T1000 (cell line): ENCODE measurements around the gene PCDHGB7.
"Not testable (repeated sequence)": the region's sequence is repeated elsewhere in the genome, so short reads cannot be mapped to it uniquely, and the experiment has no call there.

Experiments used
- DNase-seq: peaks from one replicate; lab custom pipeline; 2025; ENCODE audit warnings: mixed read lengths; lab: John Stamatoyannopoulos, UW

Gene PCDHGB7

DNA sequence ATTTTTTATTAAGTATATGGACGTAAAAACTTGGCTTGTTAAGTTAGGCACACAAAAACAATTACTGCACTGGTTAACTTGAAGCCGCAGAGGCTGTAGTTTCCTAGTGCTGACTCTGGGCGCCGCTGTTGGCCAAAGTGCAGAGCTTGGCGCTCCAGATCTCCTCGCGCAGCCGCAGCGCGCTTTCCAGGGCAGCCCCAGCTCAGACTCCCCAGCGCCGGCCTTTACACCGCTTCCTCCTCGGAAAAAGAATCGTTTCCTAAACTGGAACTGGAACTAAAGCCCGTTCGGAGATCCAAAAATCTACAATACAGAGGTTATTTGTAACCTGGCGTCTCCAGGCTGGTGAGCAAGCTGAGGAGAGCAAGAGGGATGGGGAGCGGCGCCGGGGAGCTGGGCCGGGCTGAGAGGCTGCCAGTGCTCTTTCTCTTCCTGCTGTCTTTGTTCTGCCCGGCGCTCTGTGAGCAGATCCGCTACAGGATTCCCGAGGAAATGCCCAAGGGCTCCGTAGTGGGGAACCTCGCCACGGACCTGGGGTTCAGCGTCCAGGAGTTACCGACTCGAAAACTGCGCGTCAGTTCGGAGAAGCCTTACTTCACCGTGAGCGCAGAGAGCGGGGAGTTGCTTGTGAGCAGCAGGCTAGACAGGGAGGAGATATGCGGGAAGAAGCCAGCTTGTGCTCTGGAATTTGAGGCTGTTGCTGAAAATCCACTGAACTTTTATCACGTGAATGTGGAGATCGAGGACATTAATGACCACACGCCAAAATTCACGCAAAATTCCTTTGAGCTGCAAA lies 19.5 kb upstream of the PCDHGB7 start, which contains the start of gene PCDHGB5:
PCDHGB5 (plus strand) TSS at position 192 of the 796 bp plus-strand sequence; CDS start at position 373, 181 bp downstream.
- peak; percentile 52 for DNase-seq

GRCh38 chr5:141398608-141399007 lies 18.9 kb upstream of the PCDHGB7 start:
- no peak for DNase-seq

GRCh38 chr5:141399555-141400258 lies 17.8 kb upstream of the PCDHGB7 start:
- no peak for DNase-seq

GRCh38 chr5:141402553-141403243 lies 14.8 kb upstream of the PCDHGB7 start, which contains the start of gene PCDHGA9:
PCDHGA9 (plus strand) TSS chr5:141402778; CDS start chr5:141402953, 175 bp downstream.
- no peak for DNase-seq

GRCh38 chr5:141403387-141403786 lies 14.1 kb upstream of the PCDHGB7 start:
- no peak for DNase-seq

- not testable (repeated sequence) for DNase-seq
Measured at GRCh38 chr5:141407790-141408505, 9.5 kb upstream of the PCDHGB7 start, which contains the start of gene PCDHGB6. PCDHGB6 (plus strand) TSS chr5:141408021; CDS start chr5:141408203, 182 bp downstream.

DNA sequence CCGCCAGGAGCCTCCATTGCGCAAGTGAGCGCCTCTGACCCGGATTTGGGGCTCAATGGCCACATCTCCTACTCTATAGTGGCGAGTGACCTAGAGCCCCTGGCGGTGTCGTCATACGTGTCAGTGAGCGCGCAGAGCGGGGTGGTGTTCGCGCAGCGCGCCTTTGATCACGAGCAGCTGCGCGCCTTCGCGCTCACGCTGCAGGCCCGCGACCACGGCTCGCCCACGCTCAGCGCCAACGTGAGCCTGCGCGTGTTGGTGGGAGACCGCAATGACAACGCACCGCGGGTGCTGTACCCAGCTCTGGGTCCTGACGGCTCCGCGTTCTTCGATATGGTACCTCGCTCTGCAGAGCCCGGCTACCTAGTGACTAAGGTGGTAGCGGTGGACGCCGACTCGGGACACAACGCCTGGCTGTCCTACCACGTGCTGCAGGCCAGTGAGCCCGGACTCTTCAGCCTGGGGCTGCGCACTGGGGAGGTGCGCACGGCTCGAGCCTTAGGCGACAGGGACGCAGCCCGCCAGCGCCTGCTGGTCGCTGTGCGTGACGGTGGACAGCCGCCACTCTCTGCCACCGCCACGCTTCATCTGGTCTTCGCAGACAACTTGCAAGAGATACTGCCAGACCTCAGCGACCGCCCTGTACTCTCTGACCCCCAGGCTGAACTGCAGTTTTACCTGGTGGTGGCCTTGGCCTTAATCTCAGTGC lies 7.7 kb upstream of the PCDHGB7 start:
- DNase-seq, result no peak

DNA sequence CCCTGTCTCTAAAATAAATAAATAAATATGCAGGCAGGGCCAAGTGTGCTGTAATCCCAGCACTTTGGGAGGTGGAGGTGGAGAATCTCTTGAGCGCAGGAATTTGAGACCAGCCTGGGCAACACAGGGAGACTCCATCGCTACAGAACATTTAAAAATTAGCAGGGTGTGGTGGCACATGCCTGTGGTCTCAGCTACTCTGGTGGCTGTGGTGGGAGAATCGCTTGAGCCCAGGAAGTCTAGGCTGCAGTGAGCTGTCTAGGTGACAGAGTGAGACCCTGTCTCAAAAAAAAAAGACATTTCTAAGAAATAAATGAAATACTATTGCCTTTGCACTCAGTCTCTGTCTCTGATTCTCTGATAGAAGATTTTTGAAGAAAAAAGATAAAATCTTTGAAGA lies 5.9 kb upstream of the PCDHGB7 start:
- DNase-seq, result no peak

DNA sequence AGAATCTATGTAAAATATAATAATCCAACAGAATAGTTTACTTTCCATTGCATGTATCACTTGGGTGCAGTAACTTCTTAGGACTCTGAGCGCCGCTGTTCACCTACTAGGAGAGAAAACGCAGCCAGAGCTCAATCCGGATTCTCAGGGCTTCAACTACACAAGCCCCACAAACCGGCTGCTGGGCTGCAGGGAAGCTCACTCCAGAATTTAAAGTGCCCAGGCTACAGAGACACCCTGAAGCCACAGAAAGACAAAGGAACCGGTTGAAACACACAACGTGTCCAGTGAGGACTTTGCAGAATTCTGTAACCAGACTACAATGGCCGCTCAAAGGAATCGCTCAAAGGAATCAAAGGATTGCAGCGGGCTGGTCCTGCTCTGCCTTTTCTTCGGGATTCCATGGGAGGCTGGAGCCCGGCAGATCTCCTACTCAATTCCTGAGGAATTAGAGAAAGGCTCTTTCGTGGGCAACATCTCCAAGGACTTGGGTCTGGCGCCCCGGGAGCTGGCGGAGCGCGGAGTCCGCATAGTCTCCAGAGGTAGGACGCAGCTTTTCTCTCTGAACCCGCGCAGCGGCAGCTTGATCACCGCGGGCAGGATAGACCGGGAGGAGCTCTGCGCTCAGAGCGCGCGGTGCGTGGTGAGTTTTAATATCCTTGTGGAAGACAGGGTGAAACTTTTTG lies 4.5 kb upstream of the PCDHGB7 start, which contains the start of gene PCDHGA10:
PCDHGA10 (plus strand) TSS at position 134 of the 686 bp plus-strand sequence; CDS start at position 323, 189 bp downstream.
- no peak for DNase-seq

GRCh38 chr5:141413540-141414069 lies 3.9 kb upstream of the PCDHGB7 start:
- no peak for DNase-seq

- DNase-seq, result not testable (repeated sequence)
Measured at GRCh38 chr5:141414548-141415274, 2.8 kb upstream of the PCDHGB7 start.

GRCh38 chr5:141415275-141415618 lies 2.2 kb upstream of the PCDHGB7 start:
- not testable (repeated sequence) for DNase-seq

DNA sequence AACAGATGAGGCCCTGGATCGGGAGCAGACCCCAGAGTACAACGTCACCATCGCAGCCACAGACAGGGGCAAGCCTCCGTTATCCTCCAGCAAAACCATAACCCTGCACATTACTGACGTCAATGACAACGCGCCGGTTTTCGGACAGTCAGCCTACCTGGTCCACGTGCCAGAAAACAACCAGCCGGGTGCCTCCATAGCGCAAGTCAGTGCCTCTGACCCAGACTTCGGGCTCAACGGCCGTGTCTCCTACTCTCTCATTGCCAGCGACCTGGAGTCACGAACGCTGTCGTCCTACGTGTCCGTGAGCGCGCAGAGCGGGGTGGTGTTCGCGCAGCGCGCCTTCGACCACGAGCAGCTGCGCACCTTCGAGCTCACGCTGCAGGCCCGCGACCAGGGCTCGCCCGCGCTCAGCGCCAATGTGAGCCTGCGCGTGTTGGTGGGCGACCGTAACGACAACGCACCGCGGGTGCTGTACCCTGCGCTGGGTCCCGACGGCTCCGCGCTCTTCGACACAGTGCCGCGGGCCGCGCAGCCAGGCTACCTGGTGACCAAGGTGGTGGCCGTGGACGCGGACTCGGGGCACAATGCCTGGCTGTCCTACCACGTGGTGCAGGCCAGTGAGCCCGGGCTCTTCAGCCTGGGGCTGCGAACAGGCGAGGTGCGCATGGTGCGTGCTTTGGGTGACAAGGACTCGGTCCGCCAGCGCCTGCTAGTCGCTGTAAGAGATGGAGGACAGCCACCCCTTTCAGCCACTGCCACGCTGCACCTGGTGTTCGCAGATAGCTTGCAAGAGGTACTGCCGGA lies 1.8 kb downstream of the PCDHGB7 start:
- DNase-seq, result no peak

- DNase-seq, result no peak
Measured at GRCh38 chr5:141420855-141421488, 3.5 kb downstream of the PCDHGB7 start, which contains the start of gene PCDHGA11. PCDHGA11 (plus strand) TSS chr5:141421051; CDS start chr5:141421228, 177 bp downstream.

DNA sequence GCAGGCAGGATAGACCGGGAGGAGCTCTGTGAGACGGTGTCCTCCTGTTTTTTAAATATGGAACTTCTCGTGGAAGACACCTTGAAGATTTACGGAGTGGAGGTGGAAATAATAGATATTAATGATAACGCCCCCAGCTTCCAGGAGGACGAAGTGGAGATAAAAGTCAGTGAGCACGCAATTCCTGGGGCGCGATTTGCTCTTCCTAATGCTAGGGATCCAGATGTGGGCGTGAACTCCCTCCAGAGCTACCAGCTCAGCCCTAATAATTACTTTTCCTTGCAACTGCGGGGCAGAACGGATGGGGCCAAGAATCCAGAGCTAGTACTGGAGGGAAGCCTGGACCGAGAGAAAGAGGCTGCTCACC lies 4.0 kb downstream of the PCDHGB7 start:
- DNase-seq, result no peak

DNA sequence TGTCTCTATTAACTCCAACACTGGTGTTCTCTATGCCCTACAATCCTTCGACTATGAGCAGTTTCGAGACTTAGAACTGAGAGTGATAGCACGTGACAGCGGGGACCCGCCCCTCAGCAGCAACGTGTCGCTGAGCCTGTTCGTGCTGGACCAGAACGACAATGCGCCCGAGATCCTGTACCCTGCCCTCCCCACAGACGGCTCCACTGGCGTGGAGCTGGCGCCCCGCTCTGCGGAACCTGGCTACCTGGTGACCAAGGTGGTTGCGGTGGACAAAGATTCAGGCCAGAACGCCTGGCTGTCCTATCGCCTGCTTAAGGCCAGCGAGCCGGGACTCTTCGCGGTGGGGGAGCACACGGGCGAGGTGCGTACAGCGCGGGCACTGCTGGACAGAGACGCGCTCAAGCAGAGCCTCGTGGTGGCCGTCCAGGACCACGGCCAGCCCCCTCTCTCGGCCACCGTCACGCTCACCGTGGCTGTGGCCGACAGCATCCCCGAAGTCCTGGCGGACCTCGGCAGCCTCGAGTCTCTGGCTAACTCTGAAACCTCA lies 5.3 kb downstream of the PCDHGB7 start:
- DNase-seq, result no peak

- DNase-seq, result no peak
Measured at GRCh38 chr5:141427783-141428426, 10.4 kb downstream of the PCDHGB7 start.
